KOPT-K1 (cell line): ENCODE data around the gene HNF4A.
"Not testable (repeated sequence)": the region's sequence is repeated elsewhere in the genome, so short reads cannot be mapped to it uniquely, and the experiment has no call there.

ENCODE experiments used
- H3K27ac ChIP-seq: fragments of 200-600 bp; sonication (generic); 2 replicates; pipeline ENCODE4 v1.5.1; 2016; ENCODE audit warnings: antibody characterized with exemption, mild to moderate bottlenecking, low read depth, low read length; ENCODE audit not compliant: poor library complexity, severe bottlenecking
- H3K36me3 ChIP-seq: fragments of 200-600 bp; sonication (generic); 2 replicates; pipeline ENCODE4 v1.5.1; 2017; ENCODE audit warnings: antibody characterized with exemption, mild to moderate bottlenecking, low read length, moderate library complexity; ENCODE audit not compliant: insufficient read depth
- H3K9me3 ChIP-seq: fragments of 200-600 bp; sonication (generic); 2 replicates; pipeline ENCODE4 v1.5.1; 2017; ENCODE audit warnings: antibody characterized with exemption, low read length, mild to moderate bottlenecking; ENCODE audit not compliant: insufficient read depth, poor library complexity, severe bottlenecking

HNF4A gene

DNA sequence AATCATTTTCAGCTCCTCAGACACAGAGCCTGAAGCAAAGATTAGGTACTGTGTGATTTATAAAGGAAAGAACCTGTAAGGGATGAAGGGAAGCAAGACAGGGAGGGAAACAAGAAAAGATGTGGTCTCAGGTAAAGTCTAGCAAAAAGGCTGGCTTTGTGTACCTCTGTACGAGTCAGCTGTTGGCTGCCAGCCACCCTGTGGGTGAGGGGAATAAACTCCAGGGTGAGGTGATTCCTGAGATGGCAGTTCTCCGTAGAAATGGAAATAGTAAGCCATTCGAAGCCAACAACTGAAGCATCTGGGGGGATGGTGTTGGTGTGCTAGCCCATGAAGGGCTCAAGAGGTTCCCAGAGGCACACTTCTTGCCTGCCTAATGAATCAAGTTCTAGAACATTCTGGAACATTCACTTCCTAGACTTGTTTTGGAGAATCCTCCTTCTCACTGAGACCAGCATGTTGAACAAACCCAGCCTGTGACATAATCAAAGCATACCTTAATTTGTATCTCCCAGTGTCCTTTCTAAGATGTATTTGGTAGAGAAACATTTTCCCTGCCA is 109.6 kb downstream of the HNF4A start:
- no peak overlapping the region for H3K27ac ChIP-seq
- H3K36me3 ChIP-seq: no peaks in the 10 kb centered on the region
- H3K9me3 ChIP-seq: no peaks in the 10 kb centered on the region

DNA sequence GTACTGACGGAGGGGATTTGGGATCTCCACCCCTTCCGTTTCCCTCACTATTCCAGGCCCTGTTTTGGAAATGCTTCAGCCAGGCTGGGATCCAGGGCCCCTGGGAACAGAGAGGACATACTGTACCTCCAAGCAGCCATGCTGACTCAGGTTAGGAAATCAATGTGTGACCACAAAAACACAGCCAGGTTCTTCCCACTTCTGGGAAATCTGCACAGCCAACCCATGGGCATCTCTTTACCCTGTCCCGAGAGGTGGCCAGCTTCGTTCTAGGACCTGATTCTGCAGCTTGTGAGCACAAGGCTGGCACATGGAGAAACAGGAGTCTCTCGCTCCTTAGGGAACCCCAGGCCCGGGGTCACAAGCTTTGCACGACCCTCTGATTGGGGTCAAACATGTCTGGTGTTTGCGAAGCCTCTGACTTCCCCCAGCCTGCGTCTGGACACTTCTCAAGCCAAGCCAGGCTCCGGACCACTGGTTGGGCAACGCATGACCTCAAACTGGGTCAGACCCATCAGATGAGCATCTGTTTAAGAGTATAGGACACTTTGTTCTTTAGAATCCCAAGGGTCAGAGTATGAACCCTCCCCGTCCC is 111.9 kb downstream of the HNF4A start:
- no peaks in the 10 kb centered on the region for H3K9me3 ChIP-seq
- no peak overlapping the region for H3K27ac ChIP-seq
- H3K36me3 ChIP-seq: no peaks in the 10 kb centered on the region

DNA sequence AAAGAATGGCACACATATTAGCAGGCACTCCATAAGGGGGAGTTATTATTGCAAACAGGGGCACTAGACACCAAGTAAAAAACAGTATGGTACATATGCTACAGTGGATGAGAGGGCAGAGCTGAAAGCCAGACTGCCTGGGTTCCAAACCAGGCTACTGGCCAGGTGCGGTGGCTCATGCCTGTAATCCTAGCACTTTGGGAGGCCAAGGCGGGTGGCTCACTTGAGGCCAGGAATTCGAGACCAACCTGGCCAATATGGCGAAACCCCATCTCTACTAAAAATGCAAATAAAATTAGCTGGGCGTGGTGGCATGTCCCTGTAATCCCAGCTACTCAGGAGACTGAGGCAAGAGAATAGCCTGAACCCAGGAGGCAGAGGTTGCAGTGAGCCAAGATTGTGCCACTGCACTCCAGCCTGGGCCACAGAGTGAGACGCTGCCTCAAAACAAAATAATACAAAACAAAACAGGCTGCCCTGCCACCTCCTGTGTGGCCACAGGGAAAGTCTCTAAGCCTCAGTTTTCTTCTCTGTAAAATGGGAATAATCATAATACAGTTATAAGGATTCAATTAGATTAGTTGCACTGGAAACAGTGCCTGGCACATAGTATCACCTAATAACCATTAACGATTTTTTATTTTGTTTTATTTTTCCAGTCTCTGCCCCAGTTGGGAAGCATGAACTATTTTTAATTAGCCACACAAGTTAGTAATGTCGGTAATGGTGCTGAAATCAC is 112.7 kb downstream of the HNF4A start:
- Histone ChIP-seq H3K36me3 (no peaks in the 10 kb centered on the region), H3K9me3 (no peaks in the 10 kb centered on the region), H3K27ac (no peak overlapping the region)

DNA sequence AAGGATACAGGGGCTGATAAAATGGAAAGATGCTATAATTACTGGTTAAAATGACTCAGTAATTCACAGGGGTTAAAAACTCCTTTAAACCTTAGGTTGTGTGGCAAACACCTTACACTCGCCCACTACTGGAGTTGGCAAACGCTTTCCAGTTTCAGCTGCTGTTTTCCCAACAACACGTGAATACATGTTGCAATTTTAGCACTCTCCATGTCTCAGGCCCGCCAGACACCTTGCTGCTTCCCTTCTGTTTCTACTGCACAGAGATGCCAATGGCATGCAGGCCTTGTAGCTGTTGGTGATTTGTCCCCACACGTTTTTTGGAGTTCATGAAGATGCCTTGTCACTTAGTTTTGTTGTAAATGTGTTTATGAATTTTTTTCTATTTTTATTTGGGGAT is 114.8 kb downstream of the HNF4A start:
- Histone ChIP-seq H3K27ac (no peak overlapping the region), H3K9me3 (no peaks in the 10 kb centered on the region), H3K36me3 (no peaks in the 10 kb centered on the region)

DNA sequence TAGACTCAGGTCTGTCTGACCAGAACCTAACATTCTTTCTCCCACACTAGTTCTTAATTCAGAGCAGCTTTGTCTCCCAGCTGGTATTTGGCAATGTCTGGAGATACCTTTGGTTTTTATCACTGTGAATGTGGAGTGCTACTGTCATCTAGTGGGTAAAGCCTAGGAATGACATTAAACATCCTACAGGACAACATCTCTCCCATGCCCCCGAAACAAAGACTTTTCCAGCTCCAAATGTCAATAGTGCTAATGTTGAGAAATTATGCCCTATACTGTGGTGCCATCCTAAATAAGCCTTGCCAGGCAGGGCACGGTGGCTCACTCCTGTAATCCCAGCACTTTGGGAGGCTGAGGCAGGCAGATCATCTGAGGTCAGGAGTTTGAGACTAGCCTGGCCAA is 116.0 kb downstream of the HNF4A start:
- Histone ChIP-seq H3K36me3 (no peaks in the 10 kb centered on the region), H3K27ac (no peak overlapping the region), H3K9me3 (no peaks in the 10 kb centered on the region)

DNA sequence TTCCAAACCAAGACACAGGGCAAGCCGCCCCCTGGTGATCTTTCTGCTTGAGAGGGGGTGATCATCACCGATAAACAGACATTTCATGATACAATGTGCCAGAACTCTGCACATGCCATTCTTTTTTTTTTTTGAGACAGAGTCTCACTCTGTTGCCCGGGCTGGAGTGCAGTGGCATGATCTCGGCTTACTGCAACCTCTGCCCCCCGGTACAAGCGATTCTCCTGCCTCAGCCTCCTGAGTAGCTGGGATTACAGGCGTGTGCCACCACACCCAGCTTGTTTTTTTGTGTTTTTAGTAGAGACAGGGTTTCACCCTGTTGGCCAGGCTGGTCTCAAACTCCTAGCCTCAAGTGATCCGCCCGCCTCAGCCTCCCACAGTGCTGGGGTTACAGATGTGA is 116.8 kb downstream of the HNF4A start:
- not testable (repeated sequence) for H3K9me3 ChIP-seq, H3K36me3 ChIP-seq, H3K27ac ChIP-seq

DNA sequence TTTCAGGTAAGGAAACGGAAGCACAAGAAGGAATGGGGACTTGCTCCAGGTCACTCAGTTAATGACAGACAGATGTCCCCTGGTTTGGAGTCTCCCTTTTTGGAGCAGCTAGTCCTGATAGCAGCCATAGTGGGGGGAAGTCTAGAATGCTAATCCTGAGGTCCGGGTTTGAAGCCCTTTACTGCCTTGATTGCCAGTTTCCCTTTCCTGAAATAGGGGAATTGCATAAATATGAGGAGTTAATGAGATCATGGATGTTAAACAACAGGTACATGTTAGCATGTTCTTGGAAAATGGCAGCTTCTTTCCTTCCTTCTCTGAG is 119.8 kb downstream of the HNF4A start:
- no peaks in the 10 kb centered on the region for H3K9me3 ChIP-seq
- peak overlapping the region; percentile 81 for H3K27ac ChIP-seq
- H3K36me3 ChIP-seq: peaks cover 6% of the 10 kb centered on the region; the same call in 1 of the 2 replicates

DNA sequence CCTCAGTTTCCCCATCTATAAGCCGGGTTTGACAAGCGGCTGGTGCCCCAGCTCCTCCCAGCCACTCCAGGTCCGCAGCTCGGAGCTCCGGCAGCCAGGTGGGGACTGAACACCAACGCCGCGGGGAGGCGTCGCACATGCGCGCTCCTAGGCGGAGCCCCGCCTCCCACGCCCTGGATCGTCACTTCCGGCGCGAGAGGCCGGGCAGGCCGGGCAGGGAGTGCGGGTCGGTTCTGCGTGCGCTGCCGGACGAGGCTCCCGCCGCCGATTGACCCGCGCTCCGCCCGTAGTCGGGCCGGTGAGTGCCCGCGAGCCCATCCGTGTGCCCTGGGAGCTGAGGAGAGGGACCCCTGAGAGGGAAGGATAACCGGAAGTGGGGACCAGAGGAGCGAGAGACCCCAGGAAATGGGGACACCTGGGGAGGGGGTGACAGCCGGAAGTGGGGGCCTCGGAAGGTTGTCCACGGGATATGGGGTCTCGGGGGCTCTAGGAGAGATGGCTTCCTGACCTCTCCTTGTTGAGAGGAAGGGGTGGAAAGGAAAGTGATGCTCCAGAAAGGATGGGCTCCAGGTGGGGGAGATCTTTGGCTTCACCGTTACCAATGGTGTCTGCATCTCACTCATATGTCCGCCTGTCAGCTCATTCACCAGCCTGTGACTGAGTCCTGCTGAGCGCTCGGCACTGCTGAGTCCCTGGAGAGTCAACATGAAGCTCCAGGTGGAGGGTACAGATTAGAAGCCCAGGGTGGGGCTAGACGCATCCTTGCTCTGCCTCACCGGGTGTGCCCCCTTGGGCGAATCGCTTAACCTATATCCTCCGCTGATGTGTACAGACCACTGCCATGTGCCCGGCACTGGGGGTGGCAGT is 120.4 kb downstream of the HNF4A start, which contains the start of gene TTPAL:
Gene TTPAL (plus strand): TSS at position 181 of the 867 bp plus-strand sequence. CDS start 4,126 bp downstream, outside the sequence.
- Histone ChIP-seq H3K27ac (peak within 1 kb of the TSS; percentile 81), H3K9me3 (no peaks in the 10 kb centered on the region), H3K36me3 (peaks cover 12% of the 10 kb centered on the region)

DNA sequence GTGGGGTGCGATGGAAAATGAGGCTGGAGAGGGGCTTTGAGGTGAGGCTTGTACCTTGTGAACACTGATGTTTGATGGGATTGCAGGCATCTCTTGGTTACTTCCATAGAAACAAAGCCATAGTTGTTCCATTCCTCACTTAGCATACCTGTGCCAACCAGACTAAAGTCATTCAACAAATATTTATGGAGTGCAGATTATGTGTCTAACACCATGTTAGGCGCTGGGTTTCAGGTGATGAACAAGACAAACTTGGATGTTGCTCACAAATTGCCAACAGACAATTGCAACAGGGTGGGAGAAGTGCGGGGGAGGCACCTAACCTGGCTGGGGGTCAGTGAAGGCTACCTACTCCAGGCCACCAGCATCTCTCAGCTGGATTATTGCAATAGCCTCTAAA is 121.7 kb downstream of the HNF4A start:
- peaks cover 24% of the 10 kb centered on the region for H3K36me3 ChIP-seq
- no peaks in the 10 kb centered on the region for H3K9me3 ChIP-seq
- H3K27ac ChIP-seq: no peak overlapping the region

DNA sequence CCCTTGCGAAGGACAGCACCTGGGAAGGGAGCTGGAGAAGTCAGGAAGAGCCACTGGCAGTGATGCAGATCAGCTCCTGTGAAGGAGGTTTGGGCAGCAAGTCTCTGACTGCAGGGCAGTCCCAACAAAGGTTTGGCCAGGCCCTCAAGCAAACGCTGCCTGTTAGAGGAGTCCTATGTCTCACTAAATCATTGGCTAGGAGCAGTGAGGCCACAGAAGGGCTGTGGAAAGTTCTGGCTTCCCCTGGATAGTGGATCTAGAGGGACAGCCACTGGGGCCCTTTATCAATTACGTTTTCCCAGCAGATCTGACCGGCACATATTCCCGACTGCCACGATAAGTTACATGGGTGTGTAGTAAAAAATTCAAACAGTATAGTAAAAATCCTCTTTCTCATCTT is 122.7 kb downstream of the HNF4A start:
- H3K36me3 ChIP-seq: peaks cover 33% of the 10 kb centered on the region
- H3K27ac ChIP-seq: no peak overlapping the region
- no peaks in the 10 kb centered on the region for H3K9me3 ChIP-seq

DNA sequence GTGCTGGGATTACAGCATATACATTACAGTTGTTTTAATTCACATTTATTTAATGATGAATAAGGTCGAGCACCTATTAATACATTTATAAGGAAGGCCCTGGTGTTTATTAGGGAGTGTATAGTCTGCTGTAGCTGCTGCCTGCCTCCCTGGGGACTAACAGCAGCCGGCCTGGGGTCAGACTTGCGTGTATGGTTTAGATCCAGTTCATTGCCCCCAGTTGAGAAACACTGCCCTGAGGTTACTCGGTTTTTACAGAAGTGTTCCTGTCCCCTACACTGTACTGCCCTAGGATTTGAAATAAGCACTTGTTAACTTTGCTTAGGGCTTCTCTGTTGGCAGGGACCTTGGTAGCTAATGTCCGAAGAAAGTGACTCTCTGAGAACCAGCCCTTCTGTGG is 124.1 kb downstream of the HNF4A start:
- no peak overlapping the region for H3K27ac ChIP-seq
- no peaks in the 10 kb centered on the region for H3K9me3 ChIP-seq
- peaks cover 47% of the 10 kb centered on the region for H3K36me3 ChIP-seq

DNA sequence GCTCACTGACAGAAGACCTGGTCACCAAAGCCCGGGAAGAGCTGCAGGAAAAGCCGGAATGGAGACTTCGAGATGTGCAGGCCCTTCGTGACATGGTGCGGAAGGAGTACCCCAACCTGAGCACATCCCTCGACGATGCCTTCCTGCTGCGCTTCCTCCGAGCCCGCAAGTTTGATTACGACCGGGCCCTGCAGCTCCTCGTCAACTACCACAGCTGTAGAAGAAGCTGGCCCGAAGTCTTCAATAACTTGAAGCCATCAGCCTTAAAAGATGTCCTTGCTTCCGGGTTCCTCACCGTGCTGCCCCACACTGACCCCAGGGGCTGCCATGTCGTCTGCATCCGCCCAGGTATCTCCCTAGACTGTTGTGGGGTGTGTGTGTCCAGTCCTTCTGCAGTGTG is 124.6 kb downstream of the HNF4A start:
- peaks cover 52% of the 10 kb centered on the region for H3K36me3 ChIP-seq
- H3K9me3 ChIP-seq: no peaks in the 10 kb centered on the region
- H3K27ac ChIP-seq: no peak overlapping the region

DNA sequence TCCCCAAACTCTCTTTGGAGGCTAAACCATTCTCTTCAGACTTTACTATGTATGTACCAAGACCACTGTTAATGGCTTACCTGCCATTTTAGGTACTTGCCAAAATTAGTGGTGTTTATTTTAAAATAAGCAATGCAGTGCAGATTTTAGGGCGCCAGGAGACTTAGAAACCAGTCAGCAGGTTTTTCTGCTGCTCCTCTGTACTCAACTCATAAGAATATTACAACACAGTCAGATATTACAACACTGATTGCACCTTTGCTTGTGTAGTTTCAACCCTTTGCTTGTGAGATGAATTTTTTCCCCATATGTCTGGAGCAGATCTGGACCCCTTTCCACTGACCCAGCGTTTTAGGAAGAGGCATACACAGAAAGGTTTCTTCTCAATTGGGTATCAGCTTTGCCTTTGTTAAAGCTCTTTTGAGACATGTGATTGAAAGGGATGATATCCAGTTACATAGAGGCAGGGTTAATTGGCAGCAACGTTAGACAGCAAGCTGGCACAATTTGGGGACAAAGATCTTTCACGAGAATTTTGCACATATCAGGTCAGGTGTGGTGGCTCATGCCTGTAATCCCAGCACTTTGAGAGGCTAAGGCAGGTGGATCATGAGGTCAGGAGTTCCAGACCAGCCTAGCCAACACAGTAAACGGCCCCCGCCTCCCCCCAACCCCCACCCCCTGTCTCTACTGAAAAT is 126.4 kb downstream of the HNF4A start:
- Histone ChIP-seq H3K27ac (no peak overlapping the region), H3K9me3 (no peaks in the 10 kb centered on the region), H3K36me3 (peaks cover 69% of the 10 kb centered on the region)

DNA sequence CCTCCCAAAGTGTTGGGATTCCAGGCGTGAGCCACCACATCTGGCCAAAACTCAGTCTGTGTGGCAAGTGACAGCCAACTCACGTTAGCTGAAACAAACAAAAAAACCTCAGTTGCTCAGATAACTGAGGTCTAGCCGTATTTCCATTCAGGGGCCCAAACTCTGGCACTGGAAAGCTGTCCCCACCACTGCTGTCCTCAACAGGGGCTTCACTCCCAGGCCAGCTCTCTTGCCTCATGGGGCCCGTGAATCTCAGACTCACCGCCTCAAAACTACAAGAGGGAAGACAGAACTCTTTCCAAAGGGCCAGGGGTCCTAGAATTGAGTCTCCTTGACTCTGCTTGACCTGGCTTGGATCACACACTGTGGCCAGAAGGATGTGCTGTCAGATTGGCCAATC is 127.6 kb downstream of the HNF4A start:
- Histone ChIP-seq H3K9me3 (no peaks in the 10 kb centered on the region), H3K27ac (no peak overlapping the region), H3K36me3 (peaks cover 81% of the 10 kb centered on the region)
